ENCODE results near the gene STK17A. TPM values are rescaled to one million over a fixed set of nuclear protein-coding genes. Genes with fewer than 3 reads are reported as not detected.
"Not testable (repeated sequence)": the region's sequence is repeated elsewhere in the genome, so short reads cannot be mapped to it uniquely, and the experiment has no call there.

STK17A gene
- total RNA-seq, 1 experiment from 2014 or later = 161 TPM

GRCh38 chr7:43568529-43568928, 14.4 kb upstream of the STK17A start:
- peak; percentile 95 for DNase-seq (ENCODE audit: low spot score)

DNA sequence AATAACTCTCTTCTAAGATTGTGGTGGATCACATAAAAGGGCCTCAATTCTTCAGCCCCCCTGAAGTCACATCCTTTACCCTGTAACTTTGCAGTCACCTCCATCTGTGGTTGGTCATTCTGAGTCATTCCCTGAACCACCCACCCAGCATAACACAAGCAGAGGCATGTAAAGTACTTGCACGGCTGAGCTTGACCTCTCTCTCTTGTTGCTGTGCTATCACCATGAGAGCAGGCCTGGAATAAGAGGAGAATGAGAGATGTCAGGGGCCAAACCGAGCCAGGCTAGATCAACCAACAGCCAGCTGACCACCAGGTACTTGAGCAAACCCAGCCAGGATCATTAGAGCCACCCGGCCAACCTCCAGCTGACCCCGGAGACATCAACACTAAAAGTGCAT, 13.5 kb upstream of the STK17A start:
- DNase-seq (ENCODE audit: low spot score) = peak; percentile 95

DNA sequence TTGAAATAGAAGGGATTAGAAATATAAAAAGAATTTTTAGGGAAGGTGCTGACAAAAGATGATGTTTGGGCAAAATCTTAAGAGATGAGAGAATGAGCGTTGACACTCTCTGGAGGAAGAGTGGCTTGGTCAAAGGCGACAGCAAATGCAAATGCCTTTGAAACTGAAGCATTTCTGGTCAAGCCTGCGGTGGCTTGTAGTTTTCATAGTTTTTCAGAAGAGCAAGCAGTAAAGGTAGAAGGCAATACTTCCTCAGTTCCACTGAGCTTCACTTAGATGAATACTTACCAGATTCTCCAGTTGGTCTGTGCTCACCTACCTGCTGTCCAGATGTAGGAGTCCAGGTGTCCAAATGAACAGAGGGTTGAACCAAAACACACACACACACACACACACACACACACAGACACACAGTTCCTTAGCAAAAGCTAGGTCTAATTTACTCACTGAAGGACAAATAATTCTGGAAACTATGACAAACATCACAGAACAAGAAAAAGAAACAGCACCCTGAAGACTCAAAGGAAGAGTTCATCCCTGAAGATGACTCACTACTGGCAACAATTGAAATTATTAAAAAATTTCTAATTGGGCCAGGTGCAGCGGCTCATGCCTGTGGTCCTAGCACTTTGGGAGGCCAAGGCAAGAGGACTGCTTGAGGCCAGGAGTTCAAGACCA, 12.1 kb upstream of the STK17A start:
- DNase-seq (ENCODE audit: low spot score) = no peak

DNA sequence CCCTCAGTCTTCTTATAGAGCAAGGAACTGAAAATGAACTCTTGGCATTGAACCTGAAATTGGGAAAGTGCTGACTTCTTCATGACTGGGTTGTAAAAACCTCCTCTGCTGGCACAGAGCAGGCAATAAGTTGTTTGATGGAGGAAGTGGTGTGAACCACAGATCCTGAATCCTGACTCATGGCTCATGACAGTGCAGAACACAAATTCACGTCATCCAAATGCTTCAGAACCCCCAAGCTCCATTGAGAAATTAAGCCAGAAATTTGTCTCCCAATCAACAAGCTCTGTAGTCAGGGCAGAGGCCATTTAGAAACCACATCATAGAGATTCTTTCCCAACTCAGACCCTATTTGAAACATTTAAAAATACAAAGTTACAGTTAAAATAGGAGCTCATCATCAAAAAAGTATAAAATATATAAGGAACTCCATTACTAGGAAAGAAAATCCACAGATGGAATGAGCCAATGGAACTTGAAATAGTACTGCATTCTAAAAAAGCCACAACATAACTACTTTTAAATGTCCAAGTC, 10.3 kb upstream of the STK17A start:
- DNase-seq (ENCODE audit: low spot score) = peak; percentile 100

- DNase-seq (ENCODE audit: low spot score) = not testable (repeated sequence)
These were observed 9.1 kb upstream of the STK17A start for GRCh38 chr7:43573832-43574231.

- DNase-seq (ENCODE audit: low spot score) = no peak
These were observed 7.4 kb upstream of the STK17A start for GRCh38 chr7:43575506-43575905.

DNA sequence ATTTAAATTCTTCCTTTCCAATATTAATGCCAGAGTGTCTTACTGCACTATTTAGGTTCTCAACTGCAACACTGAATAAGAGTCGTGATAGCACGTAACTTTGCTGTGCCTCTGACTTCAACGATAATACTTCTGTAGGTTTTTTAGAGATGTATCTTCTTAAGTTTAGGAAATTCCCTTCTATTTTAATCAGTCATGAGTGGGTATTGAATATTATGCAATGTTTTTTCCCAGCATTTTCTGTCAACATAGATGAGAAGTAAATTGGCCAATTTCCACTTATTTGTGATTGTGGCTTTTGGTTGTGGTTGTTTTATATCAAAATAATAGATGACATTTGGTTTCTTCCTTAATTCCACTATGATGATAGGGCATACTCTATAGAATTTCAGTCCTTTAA, 6.7 kb upstream of the STK17A start:
- DNase-seq (ENCODE audit: low spot score) = no peak

- peak; percentile 69 for DNase-seq (ENCODE audit: low spot score)
These were observed 5.4 kb upstream of the STK17A start for GRCh38 chr7:43577485-43577951.

GRCh38 chr7:43583424-43584194, 701 bp downstream of the STK17A start:
- DNase-seq (ENCODE audit: low spot score) = peak; percentile 76

GRCh38 chr7:43584195-43584586, 1.3 kb downstream of the STK17A start:
- peak; percentile 81 for DNase-seq (ENCODE audit: low spot score)

GRCh38 chr7:43584733-43585132, 1.8 kb downstream of the STK17A start:
- not testable (repeated sequence) for DNase-seq (ENCODE audit: low spot score)

DNA sequence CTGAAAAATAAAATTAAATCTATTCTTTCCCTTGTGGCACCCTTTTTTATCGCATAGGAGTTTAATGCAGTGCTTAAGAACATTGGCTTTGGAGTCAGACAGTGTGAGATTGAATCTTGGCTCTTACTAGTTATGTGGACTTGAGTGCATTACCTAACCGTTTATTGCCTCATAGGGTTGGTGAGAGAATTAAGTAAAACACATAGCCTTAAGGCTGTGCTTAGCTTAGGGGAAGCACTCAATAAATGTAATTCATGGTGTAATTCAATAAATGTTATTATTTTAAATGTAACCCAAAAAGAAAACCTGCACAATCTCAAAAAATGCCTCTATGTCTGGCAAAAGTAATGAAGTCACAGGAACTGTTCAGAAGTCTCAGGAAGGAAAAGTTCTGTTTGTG, 2.7 kb downstream of the STK17A start:
- peak; percentile 86 for DNase-seq (ENCODE audit: low spot score)

- DNase-seq (ENCODE audit: low spot score) = peak; percentile 64
These were observed 3.5 kb downstream of the STK17A start for GRCh38 chr7:43586251-43586900.

- DNase-seq (ENCODE audit: low spot score) = no peak
These were observed 5.7 kb downstream of the STK17A start for GRCh38 chr7:43588477-43589132.

GRCh38 chr7:43589133-43589478, 6.2 kb downstream of the STK17A start:
- DNase-seq (ENCODE audit: low spot score) = no peak

DNA sequence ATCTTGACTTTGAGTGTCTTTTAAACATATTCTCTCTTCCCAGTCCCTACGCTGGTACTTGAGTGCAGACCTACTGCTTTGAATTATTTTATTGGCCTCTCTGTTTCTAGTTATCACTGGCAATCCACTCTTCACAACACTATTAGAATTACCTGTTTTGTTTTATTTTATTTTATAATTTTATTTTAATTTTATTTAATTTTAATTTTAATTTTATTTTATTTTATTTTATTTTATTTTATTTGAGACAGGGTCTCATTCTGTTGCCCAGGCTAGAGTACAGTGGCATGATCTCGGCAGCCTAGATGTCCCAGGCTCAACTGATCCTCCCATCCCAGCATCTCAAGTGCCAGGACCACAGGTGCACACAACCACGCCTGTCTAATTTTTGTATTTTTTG, 6.8 kb downstream of the STK17A start:
- no peak for DNase-seq (ENCODE audit: low spot score)

- DNase-seq (ENCODE audit: low spot score) = no peak
These were observed 8.1 kb downstream of the STK17A start for GRCh38 chr7:43590862-43591557.

- no peak for DNase-seq (ENCODE audit: low spot score)
These were observed 8.8 kb downstream of the STK17A start for GRCh38 chr7:43591558-43592180.

DNA sequence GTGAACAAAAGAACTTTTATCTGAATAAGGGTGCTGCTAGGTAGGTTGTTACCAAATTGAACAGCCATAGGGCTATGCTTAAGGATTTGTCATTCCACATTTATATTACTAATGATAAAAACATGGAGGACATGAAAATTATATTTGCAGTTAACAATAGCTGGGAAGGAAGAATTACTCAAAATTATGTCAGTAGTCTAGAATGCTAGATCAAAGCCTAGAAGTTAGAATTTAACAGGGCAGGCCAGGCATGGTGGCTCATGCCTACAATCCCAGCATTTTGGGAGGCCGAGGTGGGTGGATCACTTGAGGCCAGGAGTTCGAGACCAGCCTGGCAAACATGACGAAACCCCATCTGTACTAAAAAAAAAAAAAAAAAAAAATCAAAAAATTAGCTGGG, 9.4 kb downstream of the STK17A start:
- no peak for DNase-seq (ENCODE audit: low spot score)

DNA sequence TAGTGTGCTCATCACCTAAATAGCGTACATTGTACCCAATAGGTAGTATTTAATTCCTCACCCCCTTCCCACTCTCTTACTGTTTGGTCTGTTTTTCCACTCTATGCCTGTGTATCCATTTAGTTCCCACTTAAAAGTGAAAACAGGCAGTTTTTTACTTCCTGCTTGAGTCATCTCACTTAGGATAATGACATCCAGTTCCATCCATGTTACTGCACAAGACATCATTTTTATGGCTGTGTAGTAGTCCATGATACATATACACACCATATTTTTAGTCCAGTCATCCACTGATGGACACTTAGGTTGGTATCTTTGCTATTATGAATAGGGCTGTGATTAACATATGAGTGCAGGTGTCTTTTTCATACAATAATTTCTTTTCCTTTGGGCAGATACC, 10.1 kb downstream of the STK17A start:
- DNase-seq (ENCODE audit: low spot score) = no peak

- DNase-seq (ENCODE audit: low spot score) = no peak
These were observed 11.1 kb downstream of the STK17A start for GRCh38 chr7:43594020-43594419.

Data from H4 (cell line).